GM12892 (cell line): Measurements from ENCODE around the gene RSL24D1.

Experiments
- POLR2A ChIP-seq: IDR thresholded peaks from 2 replicates; pipeline ENCODE4 v1.6.1; 2011; ENCODE audit warnings: low read depth, low read length, control low read depth
- POLR2AphosphoS5 ChIP-seq: IDR thresholded peaks from 2 replicates; pipeline ENCODE4 v1.6.1; 2011; ENCODE audit warnings: low read depth, low read length, control low read depth
- TAF1 ChIP-seq: IDR thresholded peaks from 2 replicates; pipeline ENCODE4 v1.6.1; 2011; ENCODE audit warnings: low read depth, mild to moderate bottlenecking, control low read depth, low read length, borderline replicate concordance

DNA sequence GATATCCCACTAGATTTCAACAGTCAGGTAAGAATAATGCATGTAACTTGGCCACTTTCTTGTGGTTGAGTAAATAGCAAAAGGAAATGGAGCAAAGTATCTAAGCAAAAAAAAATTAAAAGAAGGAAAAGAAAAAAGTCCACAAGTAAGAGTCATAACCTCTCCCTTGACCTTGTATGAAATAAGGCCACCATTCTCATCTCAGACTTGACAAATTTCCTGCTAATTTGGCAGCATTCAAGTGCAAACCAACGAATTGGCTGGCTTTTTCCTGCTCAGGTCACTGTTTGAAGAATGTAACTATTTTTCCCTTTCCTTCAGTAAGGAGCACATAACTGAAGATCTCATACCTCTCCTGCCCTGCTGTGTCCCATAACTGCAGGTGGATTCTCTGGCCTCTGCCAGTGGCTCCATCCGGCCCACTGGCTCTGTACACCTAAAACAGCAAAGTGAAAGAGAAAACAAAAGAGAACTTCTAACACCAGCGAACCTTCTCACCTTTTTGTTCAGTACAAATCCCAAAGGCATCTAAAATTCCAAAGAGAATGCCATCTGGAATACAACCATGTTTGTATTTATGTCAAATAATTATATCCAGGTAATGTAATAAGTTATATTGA lies 33.4 kb upstream of the RSL24D1 start:
- no peak for TF ChIP-seq POLR2A
- TF ChIP-seq POLR2AphosphoS5 = no peak
- TF ChIP-seq TAF1 = no peak
